HL-60/S4 treated with retinoic acid at 250 ng/mL for 4 days and 3 days (cell line): ENCODE data around the gene PCDH17.

ENCODE experiments used
- in situ Hi-C: fragments of 300-500 bp; cut with MboI; formaldehyde crosslinking; loops from 2 replicates; pipeline ENCODE4 v1.7.0; 2022; ENCODE audit warnings: low sequenced_read_pairs

Gene PCDH17

GRCh38 chr13:57631596-57632275 is at the start of gene PCDH17:
PCDH17 (plus strand) TSS chr13:57631744; CDS start chr13:57632547, 803 bp downstream.
- in situ Hi-C loops, result no loop called here

GRCh38 chr13:57582032-57582431 is 49.5 kb upstream of the PCDH17 start:
- in situ Hi-C loops, result no loop called here

- in situ Hi-C loops, result no loop called here
Measured at GRCh38 chr13:57583529-57583928, 48.0 kb upstream of the PCDH17 start.

GRCh38 chr13:57588639-57589038 is 42.9 kb upstream of the PCDH17 start:
- in situ Hi-C loops, result no loop called here

- in situ Hi-C loops, result no loop called here
Measured at GRCh38 chr13:57595775-57596174, 35.8 kb upstream of the PCDH17 start.

GRCh38 chr13:57601536-57601935 is 30.0 kb upstream of the PCDH17 start:
- in situ Hi-C loops, result no loop called here

GRCh38 chr13:57604442-57604841 is 27.1 kb upstream of the PCDH17 start:
- in situ Hi-C loops, result no loop called here

GRCh38 chr13:57611969-57612368 is 19.6 kb upstream of the PCDH17 start:
- in situ Hi-C loops, result no loop called here

GRCh38 chr13:57612568-57612967 is 19.0 kb upstream of the PCDH17 start:
- in situ Hi-C loops, result no loop called here

- in situ Hi-C loops, result no loop called here
Measured at GRCh38 chr13:57624565-57625435, 6.7 kb upstream of the PCDH17 start.

GRCh38 chr13:57627663-57628062 is 3.9 kb upstream of the PCDH17 start:
- in situ Hi-C loops, result no loop called here

GRCh38 chr13:57629391-57629804 is 2.1 kb upstream of the PCDH17 start:
- in situ Hi-C loops, result no loop called here

- in situ Hi-C loops, result no loop called here
Measured at GRCh38 chr13:57629821-57630235, 1.7 kb upstream of the PCDH17 start.

GRCh38 chr13:57630661-57631595 is 616 bp upstream of the PCDH17 start:
- in situ Hi-C loops, result no loop called here

- in situ Hi-C loops, result no loop called here
Measured at GRCh38 chr13:57632276-57633140, 964 bp downstream of the PCDH17 start.

- in situ Hi-C loops, result no loop called here
Measured at GRCh38 chr13:57633141-57633949, 1.8 kb downstream of the PCDH17 start.

GRCh38 chr13:57633950-57634838 is 2.6 kb downstream of the PCDH17 start:
- in situ Hi-C loops, result no loop called here

- in situ Hi-C loops, result no loop called here
Measured at GRCh38 chr13:57634839-57635165, 3.3 kb downstream of the PCDH17 start.
